T47D (cell line): Measurements from ENCODE around the gene MTA2.
"Not testable (repeated sequence)": the region's sequence is repeated elsewhere in the genome, so short reads cannot be mapped to it uniquely, and the experiment has no call there.

Experiments used
- DNase-seq, 2 experiments: peaks; one replicate each; pipeline versions ENCODE4 v3.0.0 to v3.0.0-alpha.2; 2011 to 2012; ENCODE audit warnings: low read depth in 1 of 2, low spot score in 1 of 2
- JUND ChIP-seq: IDR thresholded peaks from 2 replicates; pipeline ENCODE4 v1.6.1; 2012; ENCODE audit warnings: low read depth
- in situ Hi-C: cut with HindIII; loops from 2 replicates; pipeline ENCODE4 v1.10.0; 2016; ENCODE audit warnings: low sequenced_read_pairs, low pct_unique_long_range_greater_than_20kb

The MTA2 gene

GRCh38 chr11:62622476-62623089 is 20.9 kb upstream of the MTA2 start:
- TF ChIP-seq JUND = no peak
- in situ Hi-C loops = no loop called here
- DNase-seq = no peak

- in situ Hi-C loops = no loop called here
Observed at GRCh38 chr11:62621567-62622470, 20.2 kb upstream of the MTA2 start, which contains the start of gene B3GAT3. B3GAT3 (minus strand) TSS chr11:62621986; CDS start chr11:62621947, 39 bp downstream.

GRCh38 chr11:62621027-62621566 is 19.4 kb upstream of the MTA2 start:
- TF ChIP-seq JUND = no peak
- no peak for DNase-seq
- in situ Hi-C loops = no loop called here

More at GRCh38 chr11:62621567-62622470, 20.2 kb upstream of the MTA2 start, which contains the start of gene B3GAT3:
- TF ChIP-seq JUND = no peak
- peak; percentile 99 to 100 for DNase-seq

- in situ Hi-C loops, DNase-seq: not testable (repeated sequence)
Observed at GRCh38 chr11:62616957-62617356, 15.3 kb upstream of the MTA2 start.

- no peak for TF ChIP-seq JUND
- DNase-seq = no peak
- in situ Hi-C loops = no loop called here
Observed at GRCh38 chr11:62615521-62615920, 13.9 kb upstream of the MTA2 start.

GRCh38 chr11:62614275-62614674 is 12.6 kb upstream of the MTA2 start:
- no peak for TF ChIP-seq JUND
- in situ Hi-C loops = no loop called here
- peak in 1 of 2 experiments; percentile 79 for DNase-seq

GRCh38 chr11:62613291-62613778 is 11.7 kb upstream of the MTA2 start:
- peak in 1 of 2 experiments; percentile 60 for DNase-seq
- TF ChIP-seq JUND = no peak
- in situ Hi-C loops = no loop called here

- DNase-seq = peak; percentile 82 to 89
- in situ Hi-C loops = no loop called here
- no peak for TF ChIP-seq JUND
Observed at GRCh38 chr11:62612366-62613290, 11.0 kb upstream of the MTA2 start, which contains the start of the genes EML3 and ROM1. EML3 (minus strand) TSS chr11:62612775; CDS start chr11:62612457, 318 bp downstream. ROM1 (plus strand) TSS chr11:62613257; CDS start chr11:62613282, 25 bp downstream.

- no peak for TF ChIP-seq JUND
- peak; percentile 58 to 70 for DNase-seq
- in situ Hi-C loops = no loop called here
Observed at GRCh38 chr11:62611705-62612365, 10.2 kb upstream of the MTA2 start.

- no peak for DNase-seq
- in situ Hi-C loops = no loop called here
- TF ChIP-seq JUND = no peak
Observed at GRCh38 chr11:62610814-62611704, 9.4 kb upstream of the MTA2 start.

GRCh38 chr11:62610403-62610802 is 8.7 kb upstream of the MTA2 start:
- DNase-seq = no peak
- in situ Hi-C loops = no loop called here
- no peak for TF ChIP-seq JUND
